PFSK-1 (cell line): Measurements from ENCODE around the gene SERINC3.

Source experiments
- FOXP2 ChIP-seq: optimal IDR thresholded peaks from 2 replicates; pipeline ENCODE3; 2011; ENCODE audit warnings: borderline replicate concordance, control low read depth, inconsistent platforms; ENCODE audit not compliant: insufficient read depth; ENCODE audit errors: extremely low read length, extremely low read depth
- POLR2AphosphoS5 ChIP-seq: IDR thresholded peaks from 2 replicates; pipeline ENCODE4 v1.6.1; 2012; ENCODE audit warnings: low read depth, mild to moderate bottlenecking, control low read depth, low read length, moderate library complexity
- SIN3A ChIP-seq: IDR thresholded peaks from 2 replicates; pipeline ENCODE4 v1.6.1; 2012; ENCODE audit warnings: mild to moderate bottlenecking, low read length, moderate library complexity, borderline replicate concordance; ENCODE audit not compliant: insufficient read depth
- TAF1 ChIP-seq: IDR thresholded peaks from 2 replicates; pipeline ENCODE4 v1.6.1; 2012; ENCODE audit warnings: low read length, control low read depth, borderline replicate concordance; ENCODE audit not compliant: insufficient read depth
- TF ChIP-seq, protein P1 (sequence below), 2 experiments: IDR thresholded peaks; 2 replicates each; pipeline versions ENCODE4 v1.6.1 to v1.8.0; 2011 to 2012; ENCODE audit warnings: low read depth in 2 of 2, low read length in 2 of 2, control low read depth in 1 of 2, inconsistent platforms in 1 of 2, mild to moderate bottlenecking in 1 of 2, moderate library complexity in 1 of 2; ENCODE audit not compliant: insufficient read depth in 1 of 2

The SERINC3 gene

DNA sequence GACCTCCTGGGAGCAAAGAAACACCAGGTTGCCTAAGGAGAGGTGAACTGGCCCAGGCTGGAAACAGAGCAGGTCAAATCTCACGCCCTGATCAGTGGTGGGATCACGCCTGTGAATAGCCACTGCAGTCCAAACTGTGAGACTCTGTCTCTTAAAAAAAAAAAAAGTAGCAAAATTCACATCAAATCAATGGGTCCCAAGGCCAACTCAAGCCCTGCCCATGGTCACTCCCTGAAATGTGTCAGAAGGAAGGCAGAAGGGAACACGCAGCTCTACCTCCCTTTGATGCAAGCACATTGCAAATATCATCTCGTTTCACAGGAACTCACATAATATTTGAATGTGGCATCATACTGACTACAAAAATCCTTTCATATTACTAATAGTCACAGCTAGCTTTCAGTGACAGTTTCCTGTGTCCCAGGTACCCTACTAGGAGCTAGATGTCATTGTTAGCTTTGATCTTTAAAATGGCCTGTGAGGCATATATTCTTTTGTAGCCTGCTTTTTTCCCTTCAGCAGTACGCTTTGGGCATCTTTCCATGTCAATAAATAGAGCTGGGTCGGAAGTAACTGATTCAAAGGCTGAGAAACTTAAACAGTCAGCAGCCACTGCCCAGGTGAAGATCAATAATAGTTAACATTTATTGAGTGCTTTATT is 60.6 kb downstream of the SERINC3 start:
- TF ChIP-seq, protein P1, sequence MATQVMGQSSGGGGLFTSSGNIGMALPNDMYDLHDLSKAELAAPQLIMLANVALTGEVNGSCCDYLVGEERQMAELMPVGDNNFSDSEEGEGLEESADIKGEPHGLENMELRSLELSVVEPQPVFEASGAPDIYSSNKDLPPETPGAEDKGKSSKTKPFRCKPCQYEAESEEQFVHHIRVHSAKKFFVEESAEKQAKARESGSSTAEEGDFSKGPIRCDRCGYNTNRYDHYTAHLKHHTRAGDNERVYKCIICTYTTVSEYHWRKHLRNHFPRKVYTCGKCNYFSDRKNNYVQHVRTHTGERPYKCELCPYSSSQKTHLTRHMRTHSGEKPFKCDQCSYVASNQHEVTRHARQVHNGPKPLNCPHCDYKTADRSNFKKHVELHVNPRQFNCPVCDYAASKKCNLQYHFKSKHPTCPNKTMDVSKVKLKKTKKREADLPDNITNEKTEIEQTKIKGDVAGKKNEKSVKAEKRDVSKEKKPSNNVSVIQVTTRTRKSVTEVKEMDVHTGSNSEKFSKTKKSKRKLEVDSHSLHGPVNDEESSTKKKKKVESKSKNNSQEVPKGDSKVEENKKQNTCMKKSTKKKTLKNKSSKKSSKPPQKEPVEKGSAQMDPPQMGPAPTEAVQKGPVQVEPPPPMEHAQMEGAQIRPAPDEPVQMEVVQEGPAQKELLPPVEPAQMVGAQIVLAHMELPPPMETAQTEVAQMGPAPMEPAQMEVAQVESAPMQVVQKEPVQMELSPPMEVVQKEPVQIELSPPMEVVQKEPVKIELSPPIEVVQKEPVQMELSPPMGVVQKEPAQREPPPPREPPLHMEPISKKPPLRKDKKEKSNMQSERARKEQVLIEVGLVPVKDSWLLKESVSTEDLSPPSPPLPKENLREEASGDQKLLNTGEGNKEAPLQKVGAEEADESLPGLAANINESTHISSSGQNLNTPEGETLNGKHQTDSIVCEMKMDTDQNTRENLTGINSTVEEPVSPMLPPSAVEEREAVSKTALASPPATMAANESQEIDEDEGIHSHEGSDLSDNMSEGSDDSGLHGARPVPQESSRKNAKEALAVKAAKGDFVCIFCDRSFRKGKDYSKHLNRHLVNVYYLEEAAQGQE (IDR thresholded peaks at IDR 0.05; ENCODE audit: insufficient read depth in 1 of 2, low read depth in 2 of 2, low read length in 2 of 2): no peak
- TF ChIP-seq FOXP2: no peak
- TF ChIP-seq POLR2AphosphoS5: no peak
- no peak for TF ChIP-seq TAF1
- no peak for TF ChIP-seq SIN3A

- TF ChIP-seq FOXP2 (no peak), TAF1 (no peak), POLR2AphosphoS5 (no peak), SIN3A (no peak)
- TF ChIP-seq, protein P1 (IDR thresholded peaks at IDR 0.05; ENCODE audit: insufficient read depth in 1 of 2, low read depth in 2 of 2, low read length in 2 of 2): no peak
Measured at GRCh38 chr20:44460795-44461141, 61.1 kb downstream of the SERINC3 start.

DNA sequence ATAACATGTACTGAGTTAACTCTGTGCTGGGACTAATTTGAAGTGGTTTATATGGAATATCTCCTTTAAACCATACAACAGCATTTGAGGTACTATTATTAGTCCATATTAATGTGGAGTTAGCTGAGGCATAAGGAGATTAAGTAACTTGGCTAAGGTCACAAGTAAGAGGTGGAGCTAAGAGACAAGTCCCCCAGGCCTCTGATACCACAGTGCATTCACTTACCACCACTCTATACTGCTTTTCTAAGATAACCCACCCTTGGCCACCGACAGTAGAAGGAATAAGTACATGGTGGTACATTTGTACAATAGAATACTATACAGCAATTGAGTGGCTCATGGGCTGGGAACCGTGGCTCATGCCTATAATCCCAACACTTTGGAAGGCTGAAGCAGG is 62.6 kb downstream of the SERINC3 start:
- no peak for TF ChIP-seq TAF1
- TF ChIP-seq, protein P1 (IDR thresholded peaks at IDR 0.05; ENCODE audit: insufficient read depth in 1 of 2, low read depth in 2 of 2, low read length in 2 of 2): no peak
- TF ChIP-seq POLR2AphosphoS5: no peak
- no peak for TF ChIP-seq FOXP2
- no peak for TF ChIP-seq SIN3A

GRCh38 chr20:44457016-44457415 is 64.9 kb downstream of the SERINC3 start:
- TF ChIP-seq FOXP2 (no peak), POLR2AphosphoS5 (no peak), SIN3A (no peak), TAF1 (no peak)
- TF ChIP-seq, protein P1 (IDR thresholded peaks at IDR 0.05; ENCODE audit: insufficient read depth in 1 of 2, low read depth in 2 of 2, low read length in 2 of 2): no peak

DNA sequence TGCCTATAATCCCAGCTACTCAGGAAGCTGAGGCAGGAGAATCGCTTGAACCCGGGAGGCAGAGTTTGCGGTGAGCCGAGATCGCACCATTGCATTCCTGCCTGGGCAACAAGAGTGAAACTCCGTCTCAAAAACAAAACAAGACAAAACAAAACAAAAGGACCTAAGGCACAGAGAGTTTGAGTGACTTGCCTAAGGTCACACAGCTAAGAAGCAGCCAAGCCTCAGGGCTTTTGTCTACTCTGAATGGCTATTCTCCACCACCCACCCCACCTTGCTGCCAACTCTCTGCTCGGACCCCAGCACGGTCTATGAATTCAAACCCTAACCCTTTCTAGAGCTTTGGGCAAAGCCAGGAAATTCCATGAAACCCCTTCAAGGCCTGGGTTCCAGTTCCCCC is 65.3 kb downstream of the SERINC3 start:
- TF ChIP-seq, protein P1 (IDR thresholded peaks at IDR 0.05; ENCODE audit: insufficient read depth in 1 of 2, low read depth in 2 of 2, low read length in 2 of 2): no peak
- TF ChIP-seq TAF1 (no peak), FOXP2 (no peak), SIN3A (no peak), POLR2AphosphoS5 (no peak)
